ENCODE measurements around the gene ASAH2.
"Not testable (repeated sequence)": the region's sequence is repeated elsewhere in the genome, so short reads cannot be mapped to it uniquely, and the experiment has no call there.

ASAH2 gene

GRCh38 chr10:50251394-50251793 is at the start of gene ASAH2:
Gene ASAH2, minus strand, starts transcription at chr10:50251516. Its CDS starts 2,906 bp downstream, at chr10:50248610.
- DNase-seq, result no peak

- no peak for DNase-seq
Measured at GRCh38 chr10:50299948-50300669, 48.8 kb upstream of the ASAH2 start.

GRCh38 chr10:50295367-50295766 is 44.1 kb upstream of the ASAH2 start:
- no peak for DNase-seq

GRCh38 chr10:50294582-50294981 is 43.3 kb upstream of the ASAH2 start:
- DNase-seq, result no peak

GRCh38 chr10:50293513-50294313 is 42.4 kb upstream of the ASAH2 start:
- no peak for DNase-seq

- DNase-seq, result peak in 1 of 2 experiments; percentile 0
Measured at GRCh38 chr10:50291261-50291850, 40.0 kb upstream of the ASAH2 start.

- no peak for DNase-seq
Measured at GRCh38 chr10:50289196-50289595, 37.9 kb upstream of the ASAH2 start.

GRCh38 chr10:50286996-50287803 is 35.9 kb upstream of the ASAH2 start:
- no peak for DNase-seq

GRCh38 chr10:50286517-50286916 is 35.2 kb upstream of the ASAH2 start:
- DNase-seq, result no peak

- DNase-seq, result no peak
Measured at GRCh38 chr10:50281967-50282522, 30.7 kb upstream of the ASAH2 start.

- no peak for DNase-seq
Measured at GRCh38 chr10:50281210-50281966, 30.1 kb upstream of the ASAH2 start.

- DNase-seq, result no peak
Measured at GRCh38 chr10:50280049-50280841, 28.9 kb upstream of the ASAH2 start.

- DNase-seq, result no peak
Measured at GRCh38 chr10:50279489-50279888, 28.2 kb upstream of the ASAH2 start.

GRCh38 chr10:50275650-50276235 is 24.4 kb upstream of the ASAH2 start:
- peak in 1 of 2 experiments; percentile 10 for DNase-seq

- DNase-seq, result peak in 1 of 2 experiments; percentile 60
Measured at GRCh38 chr10:50272531-50272930, 21.2 kb upstream of the ASAH2 start.

GRCh38 chr10:50271564-50272250 is 20.4 kb upstream of the ASAH2 start:
- no peak for DNase-seq

- not testable (repeated sequence) for DNase-seq
Measured at GRCh38 chr10:50267877-50268276, 16.6 kb upstream of the ASAH2 start.

- DNase-seq, result peak in 1 of 2 experiments; percentile 1
Measured at GRCh38 chr10:50262625-50263024, 11.3 kb upstream of the ASAH2 start.

- no peak for DNase-seq
Measured at GRCh38 chr10:50260791-50261281, 9.5 kb upstream of the ASAH2 start.

GRCh38 chr10:50254479-50254878 is 3.2 kb upstream of the ASAH2 start:
- DNase-seq, result no peak
